Measurements from ENCODE around the gene NR1D1. TPM values are rescaled to one million over a fixed set of nuclear protein-coding genes. Genes with fewer than 3 reads are reported as not detected.

Gene NR1D1
- total RNA-seq, 1 donor, result 1.7 TPM

DNA sequence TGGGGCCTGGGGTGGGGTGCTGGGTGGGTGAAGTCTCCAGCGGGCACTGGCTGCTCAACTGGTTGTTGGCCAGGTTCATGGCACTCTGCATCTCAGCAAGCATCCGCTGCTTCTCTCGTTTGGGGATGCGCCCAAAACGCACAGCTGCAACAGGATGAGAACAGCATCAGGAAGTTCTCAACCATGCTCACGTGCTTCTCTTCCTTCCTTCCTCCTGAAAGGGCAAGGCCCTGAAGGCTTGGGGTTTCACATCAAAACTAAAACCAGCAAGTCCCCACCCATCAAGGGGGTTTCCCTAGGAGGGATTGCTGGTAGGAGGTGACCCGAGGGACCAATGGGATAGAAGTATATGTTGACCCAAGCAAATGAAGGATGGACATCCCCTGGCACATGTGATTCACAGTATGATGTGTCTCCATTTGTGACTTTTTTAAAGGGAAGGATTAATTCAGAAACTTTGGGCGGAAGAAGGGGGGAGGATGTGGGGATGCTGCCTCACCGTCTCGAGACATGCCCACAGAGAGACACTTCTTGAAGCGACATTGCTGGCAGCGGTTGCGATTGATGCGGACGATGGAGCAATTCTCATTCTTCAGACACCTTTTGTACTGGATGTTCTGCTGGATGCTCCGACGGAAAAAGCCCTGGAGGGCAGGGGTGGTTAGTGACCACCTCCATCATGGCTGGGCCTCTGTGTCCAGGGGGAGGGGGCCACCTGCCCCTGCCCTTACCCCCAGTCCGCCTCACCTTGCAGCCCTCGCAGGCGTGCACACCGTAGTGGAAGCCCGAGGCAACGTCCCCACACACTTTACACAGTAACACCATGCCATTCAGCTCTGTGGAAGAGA lies 4.2 kb downstream of the NR1D1 start:
- H3K4me3 ChIP-seq (ENCODE audit: low read depth, low read length), result no peak overlapping the region
- TF ChIP-seq, protein P1, sequence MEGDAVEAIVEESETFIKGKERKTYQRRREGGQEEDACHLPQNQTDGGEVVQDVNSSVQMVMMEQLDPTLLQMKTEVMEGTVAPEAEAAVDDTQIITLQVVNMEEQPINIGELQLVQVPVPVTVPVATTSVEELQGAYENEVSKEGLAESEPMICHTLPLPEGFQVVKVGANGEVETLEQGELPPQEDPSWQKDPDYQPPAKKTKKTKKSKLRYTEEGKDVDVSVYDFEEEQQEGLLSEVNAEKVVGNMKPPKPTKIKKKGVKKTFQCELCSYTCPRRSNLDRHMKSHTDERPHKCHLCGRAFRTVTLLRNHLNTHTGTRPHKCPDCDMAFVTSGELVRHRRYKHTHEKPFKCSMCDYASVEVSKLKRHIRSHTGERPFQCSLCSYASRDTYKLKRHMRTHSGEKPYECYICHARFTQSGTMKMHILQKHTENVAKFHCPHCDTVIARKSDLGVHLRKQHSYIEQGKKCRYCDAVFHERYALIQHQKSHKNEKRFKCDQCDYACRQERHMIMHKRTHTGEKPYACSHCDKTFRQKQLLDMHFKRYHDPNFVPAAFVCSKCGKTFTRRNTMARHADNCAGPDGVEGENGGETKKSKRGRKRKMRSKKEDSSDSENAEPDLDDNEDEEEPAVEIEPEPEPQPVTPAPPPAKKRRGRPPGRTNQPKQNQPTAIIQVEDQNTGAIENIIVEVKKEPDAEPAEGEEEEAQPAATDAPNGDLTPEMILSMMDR (IDR thresholded peaks at IDR 0.05; ENCODE audit: insufficient read depth, low read depth, low read length), result no peak
- no peak for DNase-seq (ENCODE audit: low read depth)

DNA sequence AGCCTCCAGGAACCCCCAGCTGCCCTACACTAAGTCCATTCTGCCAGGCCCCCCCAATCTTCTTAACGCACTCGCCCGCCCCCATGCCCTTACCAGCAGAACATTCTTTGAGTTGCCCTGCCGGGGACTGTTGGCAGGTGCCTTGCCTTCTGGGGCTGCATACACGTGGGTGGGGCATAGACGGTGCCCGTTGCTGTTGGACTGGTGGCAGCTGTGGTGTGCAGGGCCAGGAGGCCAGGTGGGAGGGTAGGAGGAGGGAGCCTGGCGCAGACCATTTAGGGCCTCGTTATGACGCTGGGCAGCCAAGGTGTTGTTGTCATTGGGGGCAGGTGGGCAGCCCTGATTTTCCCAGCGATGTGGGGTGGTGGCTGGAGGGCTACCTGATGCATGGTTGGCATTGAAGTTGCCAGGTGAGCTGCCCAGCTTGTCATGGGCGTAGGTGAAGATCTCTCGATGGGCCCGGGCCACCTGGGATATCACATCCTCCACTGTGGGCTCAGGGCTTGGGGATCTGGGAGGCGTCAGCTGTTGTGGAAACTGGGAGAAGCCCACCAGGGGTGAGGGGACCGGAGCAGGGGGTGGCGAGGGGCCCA lies 4.9 kb downstream of the NR1D1 start:
- DNase-seq (ENCODE audit: low read depth), result no peak
- no peak overlapping the region for H3K4me3 ChIP-seq (ENCODE audit: low read depth, low read length)
- TF ChIP-seq, protein P1 (IDR thresholded peaks at IDR 0.05; ENCODE audit: insufficient read depth, low read depth, low read length), result no peak

DNA sequence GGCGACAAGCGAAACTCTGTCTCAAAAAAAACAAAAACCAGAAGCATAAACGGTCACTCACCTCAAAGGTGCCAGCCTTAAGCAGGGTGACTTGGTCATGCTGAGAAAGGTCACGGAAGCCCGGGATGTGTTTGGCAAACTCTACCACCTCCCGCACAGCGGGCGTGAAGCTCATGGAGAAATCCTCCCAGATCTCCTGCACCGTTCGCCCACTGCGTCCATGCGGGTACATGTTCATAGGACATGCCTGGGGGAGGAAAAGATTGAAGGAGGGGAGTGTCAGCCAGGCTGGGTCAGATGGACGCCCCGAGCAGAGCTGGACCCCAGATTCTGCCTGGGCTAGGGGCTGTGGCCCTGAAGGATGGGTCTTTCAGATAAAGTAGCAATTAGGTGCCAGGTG lies 5.5 kb downstream of the NR1D1 start:
- DNase-seq (ENCODE audit: low read depth), result no peak
- H3K4me3 ChIP-seq (ENCODE audit: low read depth, low read length), result no peak overlapping the region
- TF ChIP-seq, protein P1 (IDR thresholded peaks at IDR 0.05; ENCODE audit: insufficient read depth, low read depth, low read length), result no peak

DNA sequence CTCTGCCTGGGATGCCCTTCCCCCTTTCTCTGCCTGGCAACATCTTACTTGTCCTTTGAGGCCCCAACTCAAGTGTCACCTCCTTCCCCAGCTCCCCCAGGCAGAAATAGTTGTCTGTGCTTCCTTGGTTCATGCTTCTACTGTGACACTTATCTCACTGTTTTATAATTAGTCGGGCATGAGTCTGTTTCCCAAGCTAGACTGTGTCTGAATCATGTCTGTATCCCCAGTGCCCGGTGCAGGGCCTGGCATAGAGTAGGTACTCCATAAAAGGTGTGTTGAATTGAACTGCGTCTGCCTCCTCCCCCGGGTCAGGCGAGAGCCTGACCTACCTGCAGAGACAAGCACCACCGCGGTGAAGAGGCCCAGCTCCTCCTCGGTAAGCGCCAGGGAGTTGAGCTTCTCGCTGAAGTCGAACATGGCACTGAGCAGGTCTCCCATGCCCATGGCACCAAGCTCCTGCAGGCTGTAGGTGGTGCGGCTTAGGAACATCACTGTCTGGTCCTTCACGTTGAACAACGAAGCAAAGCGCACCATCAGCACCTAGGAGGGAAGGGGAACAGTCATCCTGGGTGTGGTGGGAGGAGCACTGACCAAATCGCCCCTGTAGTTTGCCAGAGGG lies 6.7 kb downstream of the NR1D1 start:
- TF ChIP-seq, protein P1 (IDR thresholded peaks at IDR 0.05; ENCODE audit: insufficient read depth, low read depth, low read length), result no peak
- no peak overlapping the region for H3K4me3 ChIP-seq (ENCODE audit: low read depth, low read length)
- DNase-seq (ENCODE audit: low read depth), result no peak

DNA sequence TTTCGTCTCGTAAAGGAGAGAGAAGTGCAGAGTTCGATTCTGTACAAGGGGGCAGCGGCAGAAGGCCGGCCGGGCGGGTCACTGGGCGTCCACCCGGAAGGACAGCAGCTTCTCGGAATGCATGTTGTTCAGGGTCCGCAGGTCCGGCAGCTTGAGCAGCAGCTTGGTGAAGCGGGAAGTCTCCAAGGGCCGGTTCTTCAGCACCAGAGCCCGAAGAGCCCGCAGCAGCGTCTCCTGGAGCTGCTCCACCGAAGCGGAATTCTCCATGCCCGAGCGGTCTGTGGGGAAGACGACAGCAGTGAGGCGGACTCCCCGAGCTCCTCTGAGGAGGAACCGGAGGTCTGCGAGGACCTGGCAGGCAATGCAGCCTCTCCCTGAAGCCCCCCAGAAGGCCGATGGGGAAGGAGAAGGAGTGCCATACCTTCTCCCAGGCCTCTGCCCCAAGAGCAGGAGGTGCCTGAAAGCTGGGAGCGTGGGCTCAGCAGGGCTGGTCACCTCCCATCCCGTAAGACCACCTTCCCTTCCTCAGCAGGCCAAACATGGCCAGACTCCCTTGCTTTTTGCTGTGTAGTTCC lies 7.3 kb downstream of the NR1D1 start:
- TF ChIP-seq, protein P1 (IDR thresholded peaks at IDR 0.05; ENCODE audit: insufficient read depth, low read depth, low read length), result no peak
- no peak overlapping the region for H3K4me3 ChIP-seq (ENCODE audit: low read depth, low read length)
- DNase-seq (ENCODE audit: low read depth), result no peak

DNA sequence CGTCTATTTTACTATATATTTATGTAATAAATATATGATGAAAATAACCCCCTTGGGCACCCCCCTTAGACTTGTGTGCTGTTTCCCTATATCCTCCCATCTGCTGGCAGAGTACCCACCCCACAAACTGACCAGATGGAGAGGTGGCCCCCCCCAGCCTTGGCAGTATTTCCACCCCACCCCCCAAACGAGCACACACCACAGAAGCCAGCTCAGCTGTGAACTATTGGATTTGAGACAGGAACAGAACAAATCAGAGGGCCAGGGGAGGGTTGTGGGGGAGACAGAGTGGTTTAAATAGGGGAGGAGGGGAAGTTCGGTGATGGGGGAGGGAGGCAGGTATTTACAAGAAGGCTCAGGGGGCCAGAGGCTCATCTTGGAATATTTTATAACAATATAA lies 7.8 kb downstream of the NR1D1 start:
- TF ChIP-seq, protein P1 (IDR thresholded peaks at IDR 0.05; ENCODE audit: insufficient read depth, low read depth, low read length), result no peak
- DNase-seq (ENCODE audit: low read depth), result no peak
- H3K4me3 ChIP-seq (ENCODE audit: low read depth, low read length), result no peak overlapping the region
